Endodermal cell (in vitro differentiated cells): ENCODE data around the gene PRM3. TPM values are rescaled to one million over a fixed set of nuclear protein-coding genes. Genes with fewer than 3 reads are reported as not detected.

Source experiments
- DNase-seq: peaks from one replicate; pipeline ENCODE4 v3.0.0-alpha.2; 2017
- H3K27ac ChIP-seq: 2 replicates; pipeline ENCODE4 v1.5.1; 2013; ENCODE audit warnings: mild to moderate bottlenecking, low read depth, low read length, moderate library complexity
- H3K27me3 ChIP-seq: 2 replicates; pipeline ENCODE4 v1.6.1; 2013; ENCODE audit warnings: mild to moderate bottlenecking, low read length, moderate library complexity; ENCODE audit not compliant: insufficient read depth, control insufficient read depth, poor library complexity, severe bottlenecking
- H3K36me3 ChIP-seq: 2 replicates; pipeline ENCODE4 v1.7.0; 2013; ENCODE audit warnings: mild to moderate bottlenecking, low read length, moderate library complexity; ENCODE audit not compliant: control insufficient read depth, insufficient read depth
- H3K4me1 ChIP-seq: one replicate; pipeline ENCODE4 v1.7.0; 2013; ENCODE audit warnings: low read length; ENCODE audit not compliant: control insufficient read depth, insufficient read depth
- H3K4me3 ChIP-seq: 2 replicates; pipeline ENCODE4 v1.5.1; 2013; ENCODE audit warnings: mild to moderate bottlenecking, low read length, moderate library complexity
- H3K9ac ChIP-seq: 2 replicates; pipeline ENCODE4 v1.6.1; 2013; ENCODE audit warnings: mild to moderate bottlenecking, low read length, moderate library complexity; ENCODE audit not compliant: poor library complexity, severe bottlenecking; ENCODE audit errors: extremely low read depth
- H3K9me3 ChIP-seq: 2 replicates; pipeline ENCODE4 v1.6.1; 2013; ENCODE audit warnings: mild to moderate bottlenecking, low read length, moderate library complexity; ENCODE audit not compliant: control insufficient read depth
- H3K27ac Mint-ChIP-seq: 2 replicates; pipeline ENCODE4 v1.8.0; 2020; ENCODE audit warnings: mixed read lengths
- H3K27me3 Mint-ChIP-seq: 2 replicates; pipeline ENCODE4 v1.8.0; 2021; ENCODE audit warnings: mild to moderate bottlenecking, mixed read lengths; ENCODE audit not compliant: insufficient read depth
- H3K36me3 Mint-ChIP-seq: 2 replicates; pipeline ENCODE4 v1.8.0; 2020; ENCODE audit warnings: low read depth, mixed read lengths
- H3K4me1 Mint-ChIP-seq: 2 replicates; pipeline ENCODE4 v1.8.0; 2020; ENCODE audit warnings: mixed read lengths
- H3K4me3 Mint-ChIP-seq: 2 replicates; pipeline ENCODE4 v1.8.0; 2020; ENCODE audit warnings: mild to moderate bottlenecking, moderate library complexity, mixed read lengths
- H3K9me3 Mint-ChIP-seq: 2 replicates; pipeline ENCODE4 v1.8.0; 2020; ENCODE audit warnings: mild to moderate bottlenecking, mixed read lengths
- CTCF ChIP-seq: fragments of 200-600 bp; sonication (generic); conservative IDR thresholded peaks from 2 replicates; pipeline ENCODE4 v1.5.0; 2021; ENCODE audit warnings: antibody characterized with exemption, mild to moderate bottlenecking
- WGBS, 2 experiments: methylation state at CpG; one replicate each; pipeline versions ENCODE4 v1.1.5 to v1.1.7; 2013; ENCODE audit warnings: missing lambda C conversion rate in 2 of 2, mixed read lengths in 1 of 2; ENCODE audit not compliant: insufficient coverage in 1 of 2, insufficient read length in 1 of 2; 5-methylcytosine and 5-hydroxymethylcytosine counted together
- total RNA-seq, 2 donors: library from RNA; stranded (reverse); fragmentation: NEBNext Ultra II Directional in 1 of 2; extraction: Animal tissue kit (Norgen Biotek cat#: 25700) in 1 of 2; gene quantifications; 2 replicates in 1 of 2; 3 replicates in 1 of 2; pipeline ENCODE4 v1.2.1, GENCODE V29; 2021

The PRM3 gene
- total RNA-seq, 2 donors from 2014 or later: not detected

GRCh38 chr16:11310634-11310977 is 37.2 kb upstream of the PRM3 start:
- WGBS, 2 experiments: 83 to 94% methylated on average over 1 to 3 of the region's 3 CpGs
- no peak overlapping the region for H3K27ac ChIP-seq
- Mint-ChIP-seq H3K36me3 (no peaks in the 10 kb centered on the region), H3K4me1 (peaks cover 12% of the 10 kb centered on the region), H3K27ac (no peak overlapping the region), H3K27me3 (no peaks in the 10 kb centered on the region), H3K9me3 (no peaks in the 10 kb centered on the region), H3K4me3 (no peak overlapping the region)
- no peaks in the 10 kb centered on the region for H3K4me1 ChIP-seq
- no peaks in the 10 kb centered on the region for H3K9me3 ChIP-seq
- H3K9ac ChIP-seq: no peak overlapping the region
- H3K27me3 ChIP-seq: no peaks in the 10 kb centered on the region
- no peak overlapping the region for H3K4me3 ChIP-seq
- DNase-seq: no peak
- no peak for TF ChIP-seq CTCF
- H3K36me3 ChIP-seq: no peaks in the 10 kb centered on the region

GRCh38 chr16:11309895-11310633 is 36.6 kb upstream of the PRM3 start:
- Histone ChIP-seq H3K27ac (no peak overlapping the region), H3K9ac (no peak overlapping the region), H3K4me1 (no peaks in the 10 kb centered on the region), H3K4me3 (no peak overlapping the region), H3K9me3 (no peaks in the 10 kb centered on the region), H3K27me3 (no peaks in the 10 kb centered on the region), H3K36me3 (no peaks in the 10 kb centered on the region)
- Mint-ChIP-seq H3K9me3 (no peaks in the 10 kb centered on the region), H3K27me3 (peaks cover under 1% of the 10 kb centered on the region), H3K27ac (no peak overlapping the region), H3K4me1 (peaks cover 12% of the 10 kb centered on the region), H3K36me3 (no peaks in the 10 kb centered on the region), H3K4me3 (no peak overlapping the region)
- WGBS, 2 experiments: 89 to 94% methylated on average over 8 to 9 of the region's 9 CpGs
- no peak for TF ChIP-seq CTCF
- DNase-seq: no peak

GRCh38 chr16:11308493-11309283 is 35.3 kb upstream of the PRM3 start:
- H3K36me3 Mint-ChIP-seq: no peaks in the 10 kb centered on the region
- H3K9me3 Mint-ChIP-seq: no peaks in the 10 kb centered on the region
- H3K9ac ChIP-seq: no peak overlapping the region
- no peak overlapping the region for H3K4me3 Mint-ChIP-seq
- peaks cover 4% of the 10 kb centered on the region for H3K27me3 Mint-ChIP-seq
- peaks cover 8% of the 10 kb centered on the region for H3K4me1 Mint-ChIP-seq
- H3K27me3 ChIP-seq: no peaks in the 10 kb centered on the region
- TF ChIP-seq CTCF: no peak
- no peak overlapping the region for H3K27ac ChIP-seq
- H3K4me1 ChIP-seq: no peaks in the 10 kb centered on the region
- no peak overlapping the region for H3K4me3 ChIP-seq
- H3K36me3 ChIP-seq: no peaks in the 10 kb centered on the region
- H3K27ac Mint-ChIP-seq: no peak overlapping the region
- no peaks in the 10 kb centered on the region for H3K9me3 ChIP-seq
- DNase-seq: no peak
- WGBS, 2 experiments: 88 to 92% methylated on average over 5 to 15 of the region's 15 CpGs
